NCI-H1930 (cell line): ENCODE measurements around the gene SMG6.

ENCODE experiments used
- DNase-seq, 2 experiments: peaks; one replicate each; lab custom pipeline; 2025; lab: John Stamatoyannopoulos, UW

Gene SMG6

DNA sequence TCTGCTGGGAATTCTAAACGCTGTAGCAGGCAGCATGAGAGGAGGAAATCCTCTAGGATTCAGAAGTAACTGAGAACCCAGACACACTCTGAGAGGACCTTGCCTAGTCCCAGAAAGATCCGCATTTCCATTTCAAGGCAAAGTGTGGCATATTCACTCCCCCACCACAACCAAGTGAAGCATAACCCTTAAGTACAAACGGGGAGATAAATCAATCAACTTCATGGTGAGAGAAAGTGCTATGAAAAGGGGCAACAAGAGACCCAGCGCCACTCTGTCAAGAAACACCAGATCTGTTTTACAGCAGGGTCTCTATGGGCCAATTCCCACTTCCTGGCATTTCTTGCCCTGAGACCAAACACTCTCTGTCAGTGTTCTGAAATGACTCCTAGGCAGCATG lies 68.3 kb downstream of the SMG6 start:
- DNase-seq, result no peak

DNA sequence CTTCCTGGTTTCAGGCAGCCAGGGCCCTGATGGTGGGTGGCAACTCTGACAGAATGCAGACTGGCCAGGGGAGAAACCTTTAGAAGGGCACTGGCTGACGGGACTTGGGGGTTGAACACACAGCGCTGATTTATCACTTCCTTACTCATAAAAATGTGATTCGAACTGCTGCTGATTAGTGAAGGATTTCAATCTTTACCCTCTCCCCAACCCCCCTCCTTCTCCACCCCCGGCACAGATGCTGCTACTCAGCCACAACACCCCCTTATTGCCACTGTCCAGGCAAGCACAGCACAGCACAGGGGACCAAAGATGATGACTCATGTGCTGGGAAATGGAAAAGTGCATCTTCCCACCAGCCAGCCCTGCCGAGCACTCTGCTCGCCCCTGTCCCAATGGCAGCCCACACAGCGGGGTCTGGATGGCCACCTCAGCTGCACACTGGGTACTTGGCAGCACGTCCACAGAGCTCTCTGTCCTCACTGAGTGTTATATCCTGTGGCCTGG lies 70.1 kb downstream of the SMG6 start:
- no peak for DNase-seq

DNA sequence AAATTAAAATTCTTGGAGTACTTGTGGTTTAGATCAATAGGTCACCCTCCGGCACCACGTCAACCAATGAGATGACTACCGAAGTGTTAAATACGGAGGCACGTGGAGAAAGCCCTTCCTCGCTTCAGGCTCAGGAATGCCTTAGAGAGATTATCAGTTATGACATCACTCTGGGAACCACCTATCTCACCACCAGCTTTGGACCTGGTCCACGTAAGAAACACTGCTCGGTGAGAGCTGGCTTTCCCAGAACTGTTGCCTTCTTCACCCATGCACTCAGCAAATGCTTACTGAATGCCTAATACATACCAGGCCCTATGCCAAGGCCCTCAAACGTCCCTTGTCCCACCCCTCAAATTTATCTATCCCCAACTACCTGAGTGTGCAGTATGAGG lies 71.3 kb downstream of the SMG6 start:
- DNase-seq, result no peak

DNA sequence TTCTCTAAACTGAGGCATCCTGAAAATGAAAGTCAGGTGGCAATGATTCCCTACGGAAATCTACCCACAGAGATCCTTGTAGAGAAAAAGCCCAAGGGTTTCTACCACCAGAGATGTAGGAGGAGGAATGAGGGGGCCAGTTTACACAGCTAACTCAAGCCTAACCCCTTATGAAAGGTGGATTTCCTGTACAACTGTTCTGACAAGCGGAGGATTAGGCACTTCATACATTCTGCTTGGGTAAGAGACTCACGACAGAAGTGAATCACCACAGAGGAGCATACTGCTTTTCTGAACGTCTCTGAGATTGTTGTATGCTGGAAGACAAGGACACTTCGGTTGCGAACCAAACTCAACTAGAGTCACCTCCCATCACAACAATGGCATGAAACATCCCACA lies 72.7 kb downstream of the SMG6 start:
- no peak for DNase-seq

DNA sequence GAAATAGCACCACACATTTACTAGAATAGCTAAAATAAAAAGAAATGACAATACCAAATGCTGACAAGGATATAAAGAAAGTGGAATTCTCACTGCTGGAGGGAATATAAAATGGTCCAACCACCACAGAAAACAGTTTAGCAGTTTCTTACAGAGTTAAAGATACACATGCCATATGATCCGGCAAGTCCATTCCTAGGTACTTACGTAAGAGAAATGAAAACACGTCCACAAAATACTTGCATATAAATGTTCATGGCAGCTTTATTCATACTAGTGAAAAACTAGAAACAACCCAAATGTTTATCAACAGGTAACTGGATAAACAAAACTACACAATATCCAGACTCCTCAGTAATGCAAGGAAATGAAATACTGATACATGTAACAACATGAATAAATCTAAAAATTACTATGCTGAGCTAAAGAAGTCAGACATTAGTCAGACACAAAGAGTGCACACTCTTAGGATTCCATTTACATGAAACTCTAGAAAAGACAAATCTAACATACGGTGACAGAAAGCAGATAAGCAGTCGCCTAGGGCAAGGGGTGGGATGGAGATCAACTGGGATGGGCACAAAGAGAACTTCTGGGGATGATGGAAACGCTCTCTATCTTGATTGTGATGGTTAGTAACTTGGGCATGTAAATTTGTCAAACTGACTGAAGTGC lies 76.4 kb downstream of the SMG6 start:
- no peak for DNase-seq

DNA sequence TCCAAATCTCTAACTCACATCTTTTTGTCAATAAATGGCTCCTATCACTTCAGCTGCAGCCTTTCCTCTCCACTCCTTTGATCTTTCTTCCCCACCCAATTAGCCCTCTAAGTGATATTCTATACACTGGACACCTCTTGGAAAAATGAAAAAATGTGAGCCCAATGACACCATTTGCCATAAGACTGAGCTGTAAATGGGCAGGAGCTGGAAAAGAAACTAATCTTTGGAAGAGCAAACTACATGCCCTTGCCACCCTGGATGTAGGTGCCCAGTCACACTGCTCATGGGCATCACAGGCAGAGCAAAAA lies 80.0 kb downstream of the SMG6 start:
- DNase-seq, result no peak

DNA sequence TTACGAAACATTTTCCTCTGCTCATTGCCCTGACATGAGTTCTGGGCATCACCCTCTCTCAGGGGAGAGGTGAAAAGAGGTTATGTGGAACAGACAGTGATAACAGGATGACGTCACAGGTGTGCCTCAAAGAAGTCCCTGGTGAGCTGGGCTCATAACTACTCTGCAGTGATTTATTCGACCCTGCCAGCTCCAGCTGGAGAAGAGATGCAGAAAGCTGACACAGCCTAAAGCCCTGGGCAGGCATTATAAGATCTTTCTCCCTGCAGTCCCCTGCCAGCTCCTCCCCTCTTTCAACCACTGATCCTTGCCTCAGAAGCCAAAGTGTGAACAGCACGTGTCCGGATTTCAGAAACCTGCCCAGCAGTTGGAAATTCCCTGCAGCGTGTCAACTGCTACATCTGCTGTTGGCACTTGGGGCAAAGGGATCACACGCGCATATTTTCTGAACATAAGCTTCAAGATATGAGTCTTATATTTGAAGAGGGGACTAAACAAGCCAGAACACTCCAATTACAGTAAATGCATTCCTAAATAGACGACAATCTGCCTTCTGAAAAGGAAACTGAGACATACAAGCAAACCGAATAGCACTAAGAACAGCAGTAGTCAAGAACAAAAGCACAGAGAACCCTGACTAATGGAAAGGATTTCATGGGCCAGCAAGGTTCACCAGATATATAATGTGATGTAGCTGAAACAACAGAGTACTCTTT lies 80.5 kb downstream of the SMG6 start:
- no peak for DNase-seq

DNA sequence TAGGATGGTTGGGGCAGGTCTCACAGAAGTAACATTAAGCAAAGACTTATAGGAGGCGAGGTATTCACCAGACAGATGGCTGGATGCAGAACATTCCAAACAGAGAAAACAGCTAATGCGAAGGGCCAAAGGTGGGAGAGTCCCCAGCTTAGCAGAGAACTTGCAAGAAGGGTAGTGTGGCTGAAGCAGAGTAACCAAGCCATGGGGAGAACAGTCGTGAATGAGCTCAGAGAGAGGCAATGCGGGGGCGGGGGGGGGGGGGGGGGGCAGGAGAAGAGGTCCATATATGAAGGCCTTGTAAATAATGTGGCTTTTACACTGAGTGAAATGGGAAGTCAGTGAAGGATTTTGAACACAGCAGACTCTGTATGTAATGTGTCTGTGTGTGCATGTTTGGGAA lies 81.3 kb downstream of the SMG6 start:
- no peak for DNase-seq

DNA sequence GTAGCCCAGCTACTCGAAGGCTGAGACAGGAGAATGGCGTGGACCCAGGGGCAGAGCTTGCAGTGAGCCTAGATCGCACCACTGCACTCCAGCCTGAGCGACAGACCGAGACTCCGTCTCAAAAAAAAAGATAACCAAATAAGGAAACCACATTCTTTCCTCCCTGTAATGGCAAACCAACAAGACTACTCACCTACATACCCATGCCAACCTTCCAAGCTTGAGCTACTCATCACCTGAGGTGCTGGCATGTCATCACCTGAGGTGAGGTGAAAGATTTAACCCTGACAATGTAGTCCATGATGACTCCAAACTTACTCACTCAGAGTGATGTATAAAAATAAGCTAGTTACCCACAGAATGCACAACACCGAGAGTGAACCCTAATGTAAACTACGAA lies 85.2 kb downstream of the SMG6 start:
- DNase-seq, result no peak

DNA sequence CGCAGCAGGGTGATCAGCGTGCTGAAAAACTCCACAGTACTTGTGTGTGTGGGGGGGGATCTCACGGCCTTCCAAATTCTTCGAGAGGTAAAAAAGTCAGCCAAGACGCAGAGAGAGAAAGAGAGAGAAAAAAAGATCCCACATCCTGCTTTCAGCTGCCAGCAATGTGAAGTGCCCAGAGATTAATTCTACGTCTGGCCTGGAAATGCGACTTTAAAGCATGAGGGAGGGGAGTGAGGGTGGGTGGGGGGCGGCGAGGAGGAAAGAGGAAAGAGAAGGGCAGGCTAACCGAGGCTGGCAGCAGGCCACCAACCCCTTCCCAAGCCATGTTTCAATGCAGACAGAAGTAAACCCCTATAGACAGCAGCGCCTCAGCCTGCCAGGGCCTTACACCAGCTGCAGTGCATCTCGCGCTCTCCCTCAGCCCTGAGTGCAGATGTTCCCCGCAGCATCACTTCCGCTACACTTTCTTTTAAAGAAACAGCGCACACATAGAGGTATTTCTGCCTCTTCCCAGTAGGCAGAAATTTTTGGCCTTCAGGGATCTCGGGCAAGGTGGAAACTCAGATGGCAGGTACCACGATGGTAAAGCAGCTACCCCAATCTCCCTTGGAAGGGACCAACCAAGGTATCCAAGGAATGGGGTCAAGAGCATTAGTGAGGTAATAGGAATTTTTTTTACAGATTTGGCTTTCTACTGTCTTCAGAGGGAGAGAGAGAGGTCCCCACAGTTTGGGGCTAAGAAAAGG lies 87.8 kb downstream of the SMG6 start:
- DNase-seq, result no peak

DNA sequence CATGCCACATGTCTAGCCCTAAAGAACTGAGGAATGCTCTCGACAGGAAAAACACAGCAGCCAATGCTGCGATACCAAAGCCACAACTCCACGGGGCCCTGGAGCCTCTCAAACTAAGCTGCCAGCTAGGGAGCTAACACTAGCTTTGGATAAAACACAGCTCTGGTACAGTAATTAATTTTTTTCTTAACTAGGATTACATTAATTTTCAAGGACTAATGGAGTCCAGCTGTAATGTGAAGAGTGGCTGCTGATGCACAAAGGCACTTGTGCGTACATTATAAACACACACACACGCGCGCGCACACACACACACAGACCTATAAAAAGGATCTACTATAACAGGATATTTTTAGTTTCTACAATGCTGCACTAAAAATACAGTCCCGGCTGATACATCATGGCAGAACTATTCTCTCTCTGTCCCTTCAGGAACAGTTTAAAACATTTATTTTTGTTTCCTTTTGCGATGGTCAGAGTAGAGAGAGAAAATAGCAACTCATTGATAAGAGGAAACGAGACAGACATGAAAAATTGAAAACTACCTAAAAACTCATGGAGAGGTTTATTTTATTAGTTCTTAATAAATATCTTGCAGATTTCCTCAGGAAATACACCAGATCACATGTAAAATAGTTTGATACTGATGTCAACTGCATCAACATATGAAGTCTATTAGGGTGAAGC lies 88.5 kb downstream of the SMG6 start:
- no peak for DNase-seq

DNA sequence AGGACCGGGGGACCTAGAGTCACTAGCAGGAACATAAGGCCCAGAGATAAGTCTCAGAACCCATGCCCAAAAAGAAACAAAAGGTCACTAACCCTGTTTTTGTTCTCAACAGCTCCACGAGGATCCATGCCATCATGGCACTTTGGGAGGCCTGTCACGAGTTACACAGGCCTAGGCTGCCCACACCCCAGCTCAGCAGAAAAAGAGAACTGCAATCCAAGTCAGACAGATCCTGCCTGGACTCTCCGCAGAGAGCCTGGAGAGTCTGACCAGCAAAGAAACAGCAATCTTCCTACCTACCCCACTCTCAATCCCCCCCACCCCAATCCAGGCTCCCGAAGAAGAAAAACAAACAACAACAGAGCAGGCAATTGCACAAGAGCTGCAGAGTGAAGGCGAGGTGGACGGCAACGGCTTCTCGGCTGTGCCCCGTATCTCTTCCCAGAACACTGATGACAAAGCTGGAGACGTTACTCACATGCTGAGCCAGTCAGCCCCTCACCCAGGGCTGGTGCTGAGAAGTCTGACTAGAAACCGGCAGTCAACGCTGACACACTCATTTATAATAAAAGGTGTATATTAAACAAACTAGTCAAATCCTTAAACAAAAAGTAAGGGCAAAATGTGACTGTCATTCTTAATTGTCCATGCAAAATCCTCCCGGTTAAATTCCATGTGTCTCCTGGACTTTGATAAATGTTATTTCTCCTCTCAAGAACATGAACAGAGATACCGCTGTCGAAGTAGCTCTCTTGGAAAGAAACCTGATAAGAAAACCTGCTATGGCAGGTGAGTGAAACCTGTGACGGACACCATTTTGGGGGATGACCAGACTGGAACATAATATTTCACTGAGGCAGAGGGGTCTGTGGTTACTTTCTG lies 89.3 kb downstream of the SMG6 start:
- DNase-seq, result no peak

DNA sequence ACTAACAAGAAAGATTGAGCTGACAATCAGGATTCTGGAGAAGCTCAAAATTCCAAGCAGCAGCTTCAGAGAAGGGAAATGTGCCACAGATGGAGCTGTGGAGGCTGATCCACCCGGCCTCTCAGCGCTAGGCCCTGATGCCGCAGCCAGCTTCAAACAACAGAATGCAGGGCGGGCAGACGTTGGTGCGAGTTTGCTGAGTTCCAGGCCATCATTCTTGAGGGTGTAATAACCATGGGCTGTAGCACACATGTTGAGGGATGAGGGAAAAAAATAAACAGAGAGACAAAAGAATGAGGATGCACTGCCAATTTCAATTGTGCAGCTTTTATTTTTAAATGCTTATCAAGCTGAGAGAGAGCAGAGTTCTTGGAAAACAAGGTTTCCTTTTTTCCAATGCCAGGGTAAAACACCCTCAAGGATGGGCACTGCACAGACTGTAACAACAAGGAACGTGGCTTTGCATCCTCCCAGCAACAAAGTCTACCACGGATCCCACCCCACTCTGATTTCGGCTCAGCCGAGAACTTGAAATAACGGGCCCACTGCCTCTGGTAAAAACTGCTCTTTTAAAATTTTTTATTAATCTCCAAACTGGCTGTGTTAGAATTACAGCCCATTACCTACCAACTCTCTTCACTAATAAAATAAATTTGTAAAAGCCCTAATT lies 90.2 kb downstream of the SMG6 start:
- DNase-seq, result no peak

DNA sequence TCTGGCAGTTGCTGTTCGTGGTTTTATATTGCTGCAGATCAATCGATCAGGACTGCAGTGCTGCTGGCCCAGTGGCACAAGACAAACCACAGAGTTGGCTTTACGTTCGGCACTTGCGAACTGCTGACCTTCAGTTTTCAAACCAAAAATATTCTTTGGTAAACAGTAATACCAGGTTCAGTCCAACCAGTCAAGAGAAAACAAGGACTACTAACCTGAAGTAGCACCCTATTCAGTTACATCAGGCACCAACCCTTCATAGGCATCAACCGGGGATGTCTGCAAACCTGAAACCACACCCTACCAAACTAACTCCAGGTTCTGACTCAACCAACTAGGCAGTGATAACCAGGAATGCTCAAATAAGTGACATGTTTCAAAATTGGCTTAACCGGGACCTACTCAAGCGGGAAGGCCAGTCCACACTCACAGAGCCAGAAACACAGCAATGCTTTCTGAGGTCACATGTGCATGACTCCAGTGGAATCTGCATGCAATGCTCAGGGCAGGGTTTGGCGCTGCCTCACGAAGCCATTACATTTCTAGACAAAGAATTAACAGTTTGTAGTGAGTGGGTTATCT lies 91.1 kb downstream of the SMG6 start:
- DNase-seq, result no peak

DNA sequence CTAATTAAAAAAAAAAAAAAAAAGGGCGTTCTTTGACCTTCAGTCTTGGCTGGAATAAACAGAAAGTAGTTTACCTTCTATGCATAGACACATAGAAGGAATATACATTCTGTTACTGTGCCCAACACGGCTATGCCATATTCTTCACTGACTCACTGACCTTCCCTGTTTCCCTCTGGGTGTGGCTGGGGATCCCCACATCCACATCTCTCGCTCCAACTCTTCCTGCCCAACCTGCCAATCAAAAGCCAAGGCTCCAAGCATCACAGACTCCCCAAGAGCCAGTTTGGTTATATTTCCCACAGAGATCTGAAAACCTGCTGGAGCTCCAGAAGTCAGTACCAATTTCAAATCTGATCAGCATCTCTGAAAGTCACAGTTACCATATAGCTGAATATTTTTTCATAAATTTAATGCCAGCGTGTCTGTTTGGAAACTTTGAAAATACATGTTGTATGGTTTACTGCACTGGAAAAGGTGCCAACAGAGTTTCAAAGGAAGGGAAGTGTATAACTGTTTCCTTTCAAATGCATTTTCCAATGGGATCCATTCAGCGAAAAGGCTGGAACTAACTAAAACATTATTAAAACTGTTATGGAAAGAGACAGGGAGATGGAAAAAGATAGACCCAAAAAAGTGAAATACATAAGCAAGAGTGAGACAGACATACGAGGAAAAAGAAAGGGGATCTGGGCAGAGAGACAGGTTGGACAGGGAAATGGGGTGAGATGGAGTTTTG lies 91.8 kb downstream of the SMG6 start:
- DNase-seq, result no peak

DNA sequence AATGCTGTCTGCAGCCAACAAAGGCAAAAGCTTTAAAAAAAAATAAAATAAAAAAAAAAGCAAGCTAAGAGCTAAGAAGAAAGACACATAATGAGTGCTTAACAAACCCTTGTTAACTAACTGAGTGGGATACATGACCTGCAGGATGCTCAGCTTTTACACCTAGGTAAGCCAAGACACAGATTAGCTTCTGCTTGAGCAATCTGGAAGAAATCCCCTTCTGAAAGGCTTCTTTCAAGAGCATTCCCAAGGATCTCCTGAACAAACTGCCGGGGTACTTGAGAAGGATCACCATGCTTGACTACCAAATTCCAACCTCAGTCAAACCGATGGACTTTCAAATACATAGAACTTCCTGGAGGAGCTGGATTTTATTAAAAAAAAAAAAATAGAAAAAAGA lies 92.9 kb downstream of the SMG6 start:
- no peak for DNase-seq

DNA sequence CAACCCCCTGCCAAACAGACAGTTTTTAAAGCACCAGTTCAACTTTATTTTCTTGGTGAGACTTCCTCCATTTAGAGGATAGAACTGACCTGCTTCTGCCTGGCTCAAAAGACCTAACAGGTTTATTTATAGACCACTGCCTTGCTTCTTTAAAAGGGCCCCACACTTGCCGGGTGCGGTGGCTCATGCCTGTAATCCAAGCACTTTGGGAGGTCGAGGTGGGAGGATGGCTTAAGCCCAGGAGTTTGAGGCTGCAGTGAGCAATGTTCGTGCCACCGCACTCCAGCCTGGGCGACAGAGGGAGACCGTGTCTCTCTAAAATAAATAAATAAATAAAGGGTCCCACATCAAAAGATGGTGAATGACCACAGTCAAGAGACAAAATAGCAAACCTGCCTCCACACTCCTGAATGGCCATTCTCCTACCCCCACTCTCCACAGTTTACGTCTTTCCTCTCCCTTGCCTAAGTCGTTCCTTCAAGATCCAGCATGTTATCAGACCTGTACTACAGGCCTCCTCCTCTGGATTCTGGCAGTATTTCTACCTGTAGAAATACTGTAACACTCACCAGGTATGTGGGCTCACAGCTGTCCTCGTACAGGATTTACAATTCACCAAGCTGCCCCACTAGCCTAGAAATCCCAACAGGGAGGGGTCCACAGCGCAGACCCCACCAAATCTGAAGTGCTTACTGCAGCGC lies 95.6 kb downstream of the SMG6 start:
- DNase-seq, result no peak

DNA sequence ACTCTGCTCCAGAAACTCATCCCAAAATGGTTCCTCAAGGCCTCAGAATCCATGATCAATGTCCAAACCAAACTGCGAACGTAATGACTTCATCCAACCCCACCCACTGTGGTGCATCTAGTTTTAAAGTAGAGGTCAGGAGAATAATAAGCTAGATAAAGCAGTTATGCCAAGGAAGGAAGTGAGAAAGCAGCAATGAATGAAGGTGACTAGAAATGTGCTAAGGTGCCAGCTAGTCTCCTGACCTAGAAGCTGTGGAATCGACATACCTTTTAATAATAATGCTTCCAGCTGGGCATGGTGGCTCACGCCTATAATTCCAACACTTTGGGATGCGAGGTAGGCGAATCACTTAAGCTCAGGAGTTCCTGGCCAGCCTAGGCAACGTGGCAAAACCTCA lies 99.2 kb downstream of the SMG6 start:
- no peak for DNase-seq

DNA sequence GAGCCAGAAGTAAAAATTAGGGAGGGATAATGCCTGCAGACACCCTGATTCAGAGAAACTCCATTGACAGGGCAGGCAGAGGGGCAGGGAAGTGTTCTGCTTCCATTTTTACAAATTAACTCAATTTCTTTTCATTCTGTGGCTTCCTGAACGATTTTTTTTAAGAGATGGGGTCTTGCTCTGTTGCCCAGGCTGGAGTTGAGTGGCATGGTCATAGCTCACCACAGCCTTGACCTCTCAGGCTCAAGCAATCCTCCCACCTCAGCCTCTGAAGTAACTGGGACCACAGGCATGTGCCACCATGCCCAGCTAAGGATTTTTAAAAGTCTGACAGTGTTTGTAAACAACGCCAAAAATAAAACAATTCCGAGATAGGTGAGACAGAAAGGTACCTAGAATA lies 99.8 kb downstream of the SMG6 start:
- DNase-seq, result no peak
